GM18520 (cell line): ENCODE measurements around the gene HNRNPU.
"Not testable (repeated sequence)": the region's sequence is repeated elsewhere in the genome, so short reads cannot be mapped to it uniquely, and the experiment has no call there.

Experiments
- ATAC-seq: cut with Tn5 transposase; IDR thresholded peaks from one replicate; pipeline ENCODE4 v1.9.1; 2021; ENCODE audit not compliant: unreplicated experiment

Gene HNRNPU

GRCh38 chr1:244840219-244840794 is 24.0 kb downstream of the HNRNPU start:
- ATAC-seq, result no peak

- ATAC-seq, result no peak
Measured at GRCh38 chr1:244839656-244840055, 24.7 kb downstream of the HNRNPU start.

- ATAC-seq, result no peak
Measured at GRCh38 chr1:244837597-244838258, 26.6 kb downstream of the HNRNPU start.

- no peak for ATAC-seq
Measured at GRCh38 chr1:244836584-244836983, 27.8 kb downstream of the HNRNPU start.

GRCh38 chr1:244836135-244836521 is 28.2 kb downstream of the HNRNPU start:
- ATAC-seq, result no peak

GRCh38 chr1:244835276-244836134 is 28.8 kb downstream of the HNRNPU start, which contains the start of gene COX20:
Gene COX20 (plus strand): TSS chr1:244835658. CDS start chr1:244835715, 57 bp downstream.
- peak; percentile 52 for ATAC-seq

- peak; percentile 47 for ATAC-seq
Measured at GRCh38 chr1:244834543-244835275, 29.6 kb downstream of the HNRNPU start.

- ATAC-seq, result peak; percentile 9
Measured at GRCh38 chr1:244833734-244834542, 30.4 kb downstream of the HNRNPU start.

GRCh38 chr1:244833260-244833659 is 31.1 kb downstream of the HNRNPU start:
- not testable (repeated sequence) for ATAC-seq

- no peak for ATAC-seq
Measured at GRCh38 chr1:244830639-244831038, 33.7 kb downstream of the HNRNPU start.

- no peak for ATAC-seq
Measured at GRCh38 chr1:244826712-244827111, 37.6 kb downstream of the HNRNPU start.

- no peak for ATAC-seq
Measured at GRCh38 chr1:244822878-244823277, 41.5 kb downstream of the HNRNPU start.

- no peak for ATAC-seq
Measured at GRCh38 chr1:244821134-244821533, 43.2 kb downstream of the HNRNPU start.

- no peak for ATAC-seq
Measured at GRCh38 chr1:244820131-244820530, 44.2 kb downstream of the HNRNPU start.

GRCh38 chr1:244817415-244817894 is 46.9 kb downstream of the HNRNPU start:
- no peak for ATAC-seq

GRCh38 chr1:244815600-244816099 is 48.7 kb downstream of the HNRNPU start:
- no peak for ATAC-seq

GRCh38 chr1:244813327-244813726 is 51.0 kb downstream of the HNRNPU start:
- no peak for ATAC-seq

GRCh38 chr1:244810221-244810620 is 54.1 kb downstream of the HNRNPU start:
- ATAC-seq, result no peak

GRCh38 chr1:244807138-244807537 is 57.2 kb downstream of the HNRNPU start:
- ATAC-seq, result no peak

GRCh38 chr1:244804841-244805240 is 59.5 kb downstream of the HNRNPU start:
- no peak for ATAC-seq
